GM12864 (cell line): ENCODE measurements around the gene EVA1C.
"Not testable (repeated sequence)": the region's sequence is repeated elsewhere in the genome, so short reads cannot be mapped to it uniquely, and the experiment has no call there.

Experiments
- DNase-seq: peaks from one replicate; pipeline ENCODE4 v3.0.0-alpha.2; 2011; ENCODE audit warnings: low read depth
- H3K4me3 ChIP-seq: 2 replicates; pipeline ENCODE4 v1.5.1; 2011; ENCODE audit warnings: mild to moderate bottlenecking, low read depth, low read length, control low read depth
- TF ChIP-seq, protein P1 (sequence below): IDR thresholded peaks from 2 replicates; pipeline ENCODE4 v1.5.1; 2011; ENCODE audit warnings: low read depth, mild to moderate bottlenecking, moderate library complexity, low read length, control low read depth, inconsistent platforms; ENCODE audit errors: missing control alignments

The EVA1C gene

DNA sequence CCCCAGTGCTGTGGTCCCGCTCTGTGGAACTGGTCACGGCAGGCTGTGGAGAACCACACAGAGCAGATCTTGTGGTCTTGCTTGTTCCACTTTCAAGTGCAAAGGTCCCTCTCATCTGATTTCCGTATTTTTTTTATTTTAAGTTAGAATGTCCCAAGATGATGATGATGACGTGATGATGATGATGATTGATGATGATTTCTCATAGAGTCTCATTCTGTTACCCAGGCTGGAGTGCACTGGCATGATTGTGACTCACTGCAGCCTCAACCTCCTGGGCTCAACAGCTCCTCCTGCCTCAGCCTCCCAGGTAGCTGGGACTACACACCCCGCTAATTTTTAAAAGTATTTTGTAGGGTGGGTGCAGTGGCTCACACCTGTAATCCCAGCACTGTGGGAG lies 12.2 kb downstream of the EVA1C start:
- no peak overlapping the region for H3K4me3 ChIP-seq
- TF ChIP-seq, protein P1, sequence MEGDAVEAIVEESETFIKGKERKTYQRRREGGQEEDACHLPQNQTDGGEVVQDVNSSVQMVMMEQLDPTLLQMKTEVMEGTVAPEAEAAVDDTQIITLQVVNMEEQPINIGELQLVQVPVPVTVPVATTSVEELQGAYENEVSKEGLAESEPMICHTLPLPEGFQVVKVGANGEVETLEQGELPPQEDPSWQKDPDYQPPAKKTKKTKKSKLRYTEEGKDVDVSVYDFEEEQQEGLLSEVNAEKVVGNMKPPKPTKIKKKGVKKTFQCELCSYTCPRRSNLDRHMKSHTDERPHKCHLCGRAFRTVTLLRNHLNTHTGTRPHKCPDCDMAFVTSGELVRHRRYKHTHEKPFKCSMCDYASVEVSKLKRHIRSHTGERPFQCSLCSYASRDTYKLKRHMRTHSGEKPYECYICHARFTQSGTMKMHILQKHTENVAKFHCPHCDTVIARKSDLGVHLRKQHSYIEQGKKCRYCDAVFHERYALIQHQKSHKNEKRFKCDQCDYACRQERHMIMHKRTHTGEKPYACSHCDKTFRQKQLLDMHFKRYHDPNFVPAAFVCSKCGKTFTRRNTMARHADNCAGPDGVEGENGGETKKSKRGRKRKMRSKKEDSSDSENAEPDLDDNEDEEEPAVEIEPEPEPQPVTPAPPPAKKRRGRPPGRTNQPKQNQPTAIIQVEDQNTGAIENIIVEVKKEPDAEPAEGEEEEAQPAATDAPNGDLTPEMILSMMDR = no peak
- DNase-seq = no peak

DNA sequence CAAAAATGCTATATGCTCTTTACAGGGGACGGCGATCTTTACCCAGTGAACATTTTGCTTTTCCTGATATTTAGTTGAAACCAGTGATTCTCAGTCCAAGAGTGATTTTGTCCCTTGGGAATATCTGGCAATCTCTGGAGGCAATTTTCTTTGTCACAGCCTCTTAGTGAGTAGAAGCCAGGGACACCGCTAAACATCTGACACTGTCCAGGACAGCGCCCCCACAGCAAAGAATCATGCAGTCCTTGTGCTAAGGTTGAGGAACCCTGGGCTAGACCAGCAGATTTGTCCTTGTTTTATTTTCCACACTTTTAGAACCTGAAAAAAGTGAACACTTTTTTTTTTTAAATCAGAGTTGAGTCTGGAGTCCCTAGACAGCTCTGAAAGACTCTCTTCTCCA lies 13.1 kb downstream of the EVA1C start:
- TF ChIP-seq, protein P1 = no peak
- no peak for DNase-seq
- H3K4me3 ChIP-seq = no peak overlapping the region

DNA sequence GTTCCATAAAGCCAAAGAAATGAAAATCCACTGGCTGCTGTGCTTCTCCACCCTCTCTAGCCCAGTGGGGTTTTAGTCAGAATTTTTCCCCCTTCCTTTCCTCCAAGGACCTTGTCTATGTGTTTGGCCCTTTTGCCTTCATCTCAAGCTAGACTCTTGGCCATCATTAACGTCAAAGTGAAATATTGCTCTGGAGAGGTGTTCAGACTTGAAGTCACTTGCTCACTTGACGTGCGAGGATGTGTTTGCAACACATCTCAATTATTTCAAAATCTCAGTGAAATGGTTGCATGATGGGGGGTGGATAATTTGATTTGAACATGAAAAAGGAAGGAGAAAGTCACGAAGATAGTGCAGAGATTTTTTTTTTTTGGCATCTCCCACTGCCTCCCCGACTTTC lies 13.6 kb downstream of the EVA1C start:
- TF ChIP-seq, protein P1 = no peak
- DNase-seq = no peak
- no peak overlapping the region for H3K4me3 ChIP-seq

DNA sequence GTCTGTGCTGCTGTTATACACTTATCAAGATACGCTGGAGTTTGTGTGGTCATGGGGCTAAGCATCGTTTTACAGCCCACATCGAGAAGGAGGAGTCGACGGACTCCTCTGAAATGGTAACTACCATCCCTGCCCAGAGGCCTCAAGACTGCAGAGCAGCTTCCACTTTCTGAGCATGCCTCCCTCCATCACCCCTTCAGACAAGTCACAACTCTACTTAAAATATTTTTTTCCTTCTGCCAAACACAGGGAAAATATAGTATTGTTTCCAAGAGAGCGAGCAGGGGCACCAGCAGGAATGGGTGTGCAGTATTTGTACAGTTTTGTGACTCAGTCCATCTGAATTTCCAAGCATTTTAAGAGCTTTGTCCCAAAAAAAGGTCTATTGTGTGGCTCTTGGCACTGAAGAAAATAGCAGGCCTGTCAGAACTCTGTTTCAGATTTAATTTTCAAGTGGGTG lies 14.1 kb downstream of the EVA1C start:
- no peak overlapping the region for H3K4me3 ChIP-seq
- TF ChIP-seq, protein P1 = no peak
- DNase-seq = no peak

DNA sequence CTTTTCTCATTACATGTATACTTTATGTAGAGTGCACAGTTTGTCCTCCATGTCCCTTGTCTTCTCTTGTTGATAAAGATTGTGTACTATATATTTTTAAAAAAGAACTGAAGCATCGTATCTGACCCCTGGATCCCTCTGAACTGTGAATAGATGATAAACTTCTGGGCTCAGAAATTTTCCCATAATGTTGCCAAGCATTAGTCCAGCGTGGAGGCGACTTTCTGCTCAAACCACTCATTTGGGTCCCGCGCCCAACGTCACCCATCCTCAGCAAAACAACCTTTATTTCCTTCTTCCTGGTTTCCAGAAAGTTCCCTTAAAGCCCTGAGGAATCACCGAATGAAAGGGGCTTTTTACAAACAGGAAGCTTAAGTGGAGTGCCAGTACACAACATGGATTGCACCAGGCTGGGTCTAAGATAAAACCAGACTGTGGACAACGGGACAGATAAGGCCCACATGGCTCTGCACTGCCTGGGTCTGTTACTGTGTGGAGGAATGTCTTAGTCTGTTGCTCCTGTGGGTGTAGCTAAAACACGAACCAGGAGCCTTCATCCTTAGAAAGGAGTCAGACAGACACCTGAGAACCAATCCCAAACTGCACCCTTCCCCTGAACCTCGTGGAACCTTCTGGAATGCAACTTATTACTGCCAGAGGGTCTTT lies 15.6 kb downstream of the EVA1C start:
- TF ChIP-seq, protein P1 = no peak
- no peak for DNase-seq

DNA sequence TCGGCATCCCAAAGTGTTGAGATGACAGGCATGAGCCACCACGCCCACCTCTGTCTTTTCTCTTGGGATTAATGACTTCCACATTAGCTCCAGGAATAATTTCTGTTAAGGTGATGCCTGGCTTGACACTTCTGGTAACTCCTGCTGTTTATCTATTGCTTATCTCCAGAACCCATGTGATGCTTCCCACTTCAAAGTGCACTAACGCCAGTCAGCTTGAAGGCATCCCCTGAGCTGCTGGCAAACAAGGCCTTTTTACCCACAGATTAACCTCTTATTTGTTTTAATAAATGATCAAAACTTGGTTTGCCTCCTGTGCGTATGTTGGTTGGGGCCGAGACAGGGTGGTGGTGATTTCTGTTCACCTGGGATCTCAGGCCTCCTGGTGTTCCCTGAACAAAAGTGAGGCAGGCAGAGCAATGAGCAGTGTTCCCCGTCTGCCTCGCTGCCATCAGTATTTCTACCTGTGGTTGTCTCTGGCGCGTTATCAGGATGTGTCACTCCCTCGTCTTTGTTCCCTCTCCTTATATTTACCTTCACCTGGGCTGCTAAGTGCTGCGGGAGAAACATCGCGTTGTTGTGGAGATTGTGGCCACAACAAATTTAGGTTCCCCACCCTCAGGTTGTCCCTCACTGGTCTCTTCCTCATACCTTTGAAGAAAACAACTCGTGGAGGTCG lies 20.6 kb downstream of the EVA1C start:
- DNase-seq, H3K4me3 ChIP-seq: not testable (repeated sequence)

More for the DNA sequence above, 15.6 kb downstream of the EVA1C start:
- no peak overlapping the region for H3K4me3 ChIP-seq

DNA sequence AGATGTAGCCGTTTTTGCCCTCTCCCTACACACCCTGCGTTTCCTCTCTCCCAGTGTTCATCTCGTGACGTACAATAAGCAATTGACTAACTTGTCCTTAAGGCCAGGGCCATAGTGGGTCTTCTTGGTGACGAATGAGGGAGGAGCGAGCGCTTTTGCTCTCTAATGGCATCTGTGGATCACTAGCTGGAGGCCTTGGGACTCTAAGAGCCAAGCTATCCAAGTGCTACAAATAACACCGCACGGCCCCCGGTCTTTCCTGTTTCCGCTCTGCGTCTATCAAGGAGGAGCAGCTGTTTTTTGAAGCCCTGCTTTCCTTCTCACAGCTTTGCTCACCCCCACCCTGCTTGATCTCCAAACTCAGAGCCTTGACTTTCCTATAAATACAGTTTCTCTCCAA lies 25.2 kb downstream of the EVA1C start:
- no peak overlapping the region for H3K4me3 ChIP-seq
- no peak for DNase-seq
- TF ChIP-seq, protein P1 = no peak
